GM18519 (cell line): ENCODE data around the gene SLC12A7.

Experiments used
- ATAC-seq: cut with Tn5 transposase; IDR thresholded peaks from one replicate; pipeline ENCODE4 v1.9.1; 2021; ENCODE audit warnings: mild to moderate bottlenecking, moderate library complexity; ENCODE audit not compliant: unreplicated experiment, low FRiP score

Gene SLC12A7

DNA sequence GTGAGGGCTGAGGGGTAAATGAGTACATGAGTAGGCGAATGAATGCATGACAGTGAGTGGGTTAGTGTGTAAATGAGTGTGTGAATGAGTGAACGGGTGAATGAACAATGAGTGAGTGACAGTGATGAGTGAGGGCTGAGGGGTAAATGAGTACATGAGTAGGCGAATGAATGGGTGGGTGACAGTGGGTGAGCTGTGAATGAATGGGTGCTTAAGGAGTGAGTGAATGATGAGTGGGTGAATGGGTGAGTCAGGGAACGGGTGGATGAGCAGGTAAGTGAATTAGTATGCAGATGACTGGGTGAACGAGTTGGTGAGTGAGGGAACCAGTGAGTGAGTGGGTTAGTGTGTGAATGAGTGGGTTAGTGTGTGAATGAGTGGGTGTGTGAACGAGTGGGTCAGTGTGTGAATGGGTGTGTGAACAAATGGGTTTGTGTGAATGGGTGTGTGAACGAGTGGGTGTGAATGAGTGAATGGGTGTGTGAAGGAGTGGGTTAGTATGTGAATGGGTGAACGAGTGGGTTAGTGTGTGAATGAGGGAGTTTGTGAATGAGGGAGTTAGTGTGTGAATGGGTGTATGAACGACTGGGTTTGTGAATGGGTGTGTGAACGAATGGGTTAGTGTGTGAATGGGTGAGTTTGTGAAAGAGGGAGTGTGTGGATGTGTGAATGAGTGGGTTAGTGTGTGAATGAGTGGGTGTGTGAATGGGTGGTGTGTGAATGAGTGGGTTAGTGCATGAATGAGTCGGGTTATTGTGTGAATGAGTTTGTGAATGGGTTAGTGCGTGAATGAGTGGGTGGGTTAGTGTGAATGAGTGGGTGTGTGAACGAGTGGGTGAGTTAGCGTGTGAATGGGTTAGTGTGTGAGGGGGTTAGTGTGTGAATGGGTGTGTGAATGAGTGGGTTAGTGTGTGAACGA, 70.4 kb downstream of the SLC12A7 start:
- ATAC-seq = no peak

DNA sequence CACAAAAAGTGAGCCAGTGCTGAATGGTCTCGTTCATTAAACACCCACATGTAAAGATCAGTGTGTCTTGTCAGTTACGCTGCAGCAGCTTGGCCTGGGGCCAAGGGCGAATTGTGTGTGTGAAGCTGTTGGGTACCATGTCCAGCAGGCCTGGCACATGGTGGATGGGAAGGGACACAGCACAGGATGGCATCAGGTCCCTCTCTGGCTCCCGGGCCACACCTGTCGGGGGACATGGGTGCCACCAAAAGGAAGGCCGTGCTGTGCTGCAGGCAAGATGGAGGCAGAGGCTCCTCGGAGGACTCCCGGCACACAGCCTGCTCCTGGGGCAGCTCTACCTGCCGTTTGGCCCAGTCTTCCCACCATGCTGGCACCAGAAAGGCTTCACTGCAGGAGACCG, 71.3 kb downstream of the SLC12A7 start:
- no peak for ATAC-seq

DNA sequence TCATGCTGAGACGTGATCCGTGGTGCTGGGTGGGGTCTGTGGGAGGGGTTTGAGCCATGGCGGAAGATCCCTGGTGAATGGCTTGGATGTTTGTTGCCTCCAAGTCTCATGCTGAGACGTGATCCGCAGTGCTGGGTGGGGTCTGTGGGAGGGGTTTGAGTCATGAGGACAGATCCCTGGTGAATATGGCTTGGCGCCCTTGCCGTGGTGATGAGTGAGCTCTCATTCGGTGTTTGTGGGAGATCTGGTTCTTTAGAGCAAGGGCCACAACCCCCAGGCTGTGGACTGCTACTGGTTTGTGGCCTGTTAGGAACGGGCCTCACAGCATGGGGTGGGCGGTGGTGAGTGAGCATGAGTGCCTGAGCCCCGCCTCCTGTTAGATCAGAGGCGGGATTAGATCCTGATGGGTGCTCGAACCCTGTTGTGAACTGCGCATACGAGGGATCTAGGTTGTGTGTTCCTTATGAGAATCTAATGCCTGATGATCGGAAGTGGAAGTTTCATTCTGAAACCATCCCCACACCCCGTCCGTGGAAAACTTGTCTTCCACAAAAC, 72.1 kb downstream of the SLC12A7 start:
- ATAC-seq = no peak

DNA sequence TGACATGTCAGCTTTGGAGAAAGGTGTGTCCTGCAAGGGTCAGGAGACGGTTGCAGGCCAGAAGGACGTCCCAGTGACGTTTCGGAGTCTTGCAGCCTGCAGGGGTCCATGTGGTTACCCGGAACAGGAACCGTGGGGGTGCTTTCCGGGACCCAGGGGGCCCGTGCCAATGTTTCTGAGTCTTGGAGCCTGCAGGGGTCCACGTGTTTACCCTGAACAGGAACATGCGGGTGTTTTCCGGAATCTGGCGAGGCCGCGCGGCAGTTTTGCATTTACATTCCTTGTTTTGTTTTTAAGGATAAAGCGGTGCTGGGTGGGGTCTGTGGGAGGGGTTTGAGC, 72.7 kb downstream of the SLC12A7 start:
- no peak for ATAC-seq

DNA sequence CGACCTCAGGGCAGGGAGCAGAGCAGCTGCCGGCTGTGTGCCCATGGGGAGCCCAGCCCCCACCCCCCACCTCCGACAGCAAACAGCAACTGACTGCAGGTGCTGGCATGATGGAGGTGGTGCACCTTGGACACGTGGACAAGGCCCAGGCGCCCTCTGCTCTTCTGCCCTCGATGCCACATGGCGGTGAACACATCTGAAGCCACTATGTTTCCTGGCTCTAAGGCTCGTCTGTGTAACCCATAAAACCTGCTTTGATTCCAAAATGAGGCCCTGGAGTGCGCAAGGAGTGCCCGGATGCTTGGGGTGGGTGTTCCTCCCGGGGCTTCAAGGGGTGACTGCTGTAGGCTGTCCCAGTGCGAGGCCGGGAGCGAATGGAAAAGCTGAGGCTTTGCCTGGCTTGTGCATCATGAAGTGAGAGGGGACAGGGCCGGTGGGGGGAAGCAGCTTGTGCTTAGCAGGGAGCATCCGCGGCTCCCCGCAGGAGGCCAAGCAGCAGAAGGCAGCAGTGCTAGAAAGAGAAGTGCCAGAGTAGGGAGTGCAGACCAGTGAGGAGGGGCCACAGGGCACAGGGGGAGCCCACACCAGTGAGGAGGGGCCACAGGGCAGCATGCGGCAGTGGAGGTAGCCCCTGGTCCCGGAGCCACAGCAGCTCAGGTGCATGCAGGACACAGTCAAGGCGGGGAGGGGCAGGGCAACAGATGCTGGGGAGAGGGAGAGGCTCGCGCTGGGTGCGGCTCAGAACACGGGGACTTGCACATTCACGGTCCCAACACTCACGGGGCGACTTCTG, 73.2 kb downstream of the SLC12A7 start:
- ATAC-seq = no peak

DNA sequence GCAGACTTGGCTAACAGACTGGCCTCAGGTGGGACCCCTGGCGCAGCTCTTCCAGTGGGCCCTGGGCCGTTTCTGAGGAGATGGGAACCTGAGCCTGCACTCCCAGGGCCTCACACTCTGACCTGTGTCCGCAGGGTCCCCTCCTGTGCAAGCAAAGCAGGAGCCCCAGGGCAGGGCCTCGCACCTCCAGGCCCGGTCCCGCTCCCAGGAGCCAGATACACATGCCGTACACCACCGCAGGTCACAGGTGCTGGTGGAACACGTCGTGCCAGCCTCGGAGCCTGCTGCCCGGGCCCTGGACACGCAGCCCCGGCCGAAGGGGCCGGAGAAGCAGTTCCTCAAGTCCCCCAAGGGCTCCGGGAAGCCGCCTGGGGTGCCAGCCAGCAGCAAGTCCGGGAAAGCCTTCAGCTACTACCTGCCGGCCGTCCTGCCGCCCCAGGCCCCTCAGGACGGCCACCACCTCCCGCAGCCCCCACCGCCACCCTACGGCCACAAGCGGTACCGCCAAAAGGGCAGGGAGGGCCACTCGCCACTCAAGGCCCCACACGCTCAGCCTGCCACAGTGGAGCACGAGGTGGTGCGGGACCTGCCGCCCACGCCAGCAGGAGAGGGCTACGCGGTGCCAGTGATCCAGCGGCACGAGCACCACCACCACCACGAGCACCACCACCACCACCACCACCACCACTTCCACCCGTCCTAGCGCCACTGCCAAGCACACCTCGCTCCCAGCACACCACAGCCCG, 74.0 kb downstream of the SLC12A7 start:
- ATAC-seq = no peak

DNA sequence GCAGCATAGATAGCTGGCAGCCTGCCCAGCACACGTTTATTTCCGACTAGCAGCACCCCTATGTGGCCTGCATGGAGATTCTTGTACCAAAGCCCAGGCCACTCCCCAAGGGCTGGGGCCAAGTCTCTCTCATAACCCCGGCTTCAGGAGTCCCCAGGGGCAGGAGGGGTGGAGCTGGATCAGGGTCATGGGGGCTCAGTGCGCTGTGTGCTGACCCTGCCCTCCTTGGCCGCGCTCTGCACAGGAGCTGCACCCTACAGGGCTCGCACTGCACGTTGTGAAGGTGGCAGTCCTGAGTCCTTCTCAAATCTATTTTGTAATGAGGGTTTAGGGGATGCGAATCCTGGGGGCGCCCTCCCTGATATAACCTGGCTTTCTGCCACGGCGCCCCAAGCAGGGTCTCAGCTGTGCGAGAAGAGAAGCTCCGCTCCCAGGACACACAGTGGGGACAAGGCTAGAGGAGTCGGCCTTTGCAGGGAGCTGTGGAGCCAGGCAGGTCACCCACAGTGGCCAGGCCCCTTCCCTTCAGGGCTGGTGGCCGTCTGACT, 74.7 kb downstream of the SLC12A7 start:
- no peak for ATAC-seq

DNA sequence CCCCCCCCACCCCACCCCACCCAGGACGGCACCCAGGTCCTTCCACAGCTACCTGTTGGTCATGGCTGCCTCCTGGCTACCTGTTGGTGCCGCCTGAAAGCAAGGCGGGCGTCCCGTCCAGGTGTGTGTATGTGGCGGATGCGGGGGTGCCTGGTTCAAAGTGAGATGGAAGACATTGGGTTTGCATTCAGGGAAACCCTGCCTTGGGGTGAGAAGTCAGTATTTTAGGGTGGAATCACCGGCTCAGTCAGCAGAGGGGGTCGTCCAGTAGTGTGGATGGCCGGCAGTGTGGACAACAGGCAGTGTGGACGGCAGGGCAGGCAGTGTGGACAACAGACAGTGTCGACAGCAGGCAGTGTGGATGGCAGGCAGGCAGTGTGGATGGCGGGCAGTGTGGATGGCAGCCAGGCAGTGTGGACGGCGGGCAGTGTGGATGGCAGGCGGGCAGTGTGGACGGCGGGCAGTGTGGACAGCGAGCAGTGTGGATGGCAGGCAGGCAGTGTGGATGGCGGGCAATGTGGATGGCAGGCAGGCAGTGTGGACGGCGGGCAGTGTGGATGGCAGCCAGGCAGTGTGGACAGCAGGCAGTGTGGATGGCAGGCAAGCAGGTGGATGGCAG, 75.2 kb downstream of the SLC12A7 start:
- no peak for ATAC-seq

DNA sequence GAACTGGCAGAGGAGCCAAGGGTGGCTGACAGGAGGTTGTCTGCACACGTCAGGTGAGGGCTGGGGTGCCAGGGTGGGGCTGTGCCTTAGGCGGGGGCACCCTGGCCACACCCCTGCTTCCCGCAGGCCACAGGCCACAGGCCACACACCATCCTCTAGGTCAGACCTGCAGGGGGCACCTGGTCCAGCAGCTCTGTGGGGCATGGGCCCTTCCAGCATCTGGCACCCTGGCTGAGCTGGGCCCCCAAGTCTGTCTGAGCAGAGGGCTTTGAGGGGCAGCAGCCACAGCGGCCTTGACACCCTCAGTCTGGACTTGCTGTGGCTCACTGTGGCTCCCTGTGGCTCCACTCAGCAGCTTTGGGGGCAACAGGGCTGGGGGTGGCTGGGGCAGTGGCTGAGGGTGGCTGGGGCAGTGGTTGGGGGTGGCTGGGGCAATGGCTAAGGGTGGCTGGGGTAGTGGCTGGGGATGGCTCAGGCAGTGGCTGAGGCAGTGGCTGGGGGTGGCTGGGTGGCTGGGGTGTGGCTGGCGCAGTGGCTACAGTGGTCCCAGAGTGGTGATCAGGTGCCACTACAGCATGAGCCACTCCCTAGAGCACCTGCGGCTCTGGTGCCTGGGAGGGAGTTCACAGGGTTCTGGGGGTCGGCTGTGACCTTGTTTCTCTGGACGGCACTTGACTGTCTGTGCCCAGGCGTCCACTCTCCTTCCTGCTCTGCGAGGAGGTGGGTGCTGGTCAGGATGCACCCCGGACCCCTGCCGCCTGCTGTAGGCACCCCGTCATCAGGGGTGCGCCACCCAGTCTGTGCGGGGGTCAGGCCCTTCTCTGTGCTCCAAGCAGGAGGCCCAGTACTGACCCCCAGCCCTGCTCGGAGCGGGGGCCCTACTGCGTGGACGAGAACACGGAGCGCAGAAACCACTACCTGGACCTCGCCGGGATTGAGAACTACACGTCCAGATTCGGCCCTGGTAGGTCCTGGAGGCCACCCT, 76.2 kb downstream of the SLC12A7 start:
- no peak for ATAC-seq

DNA sequence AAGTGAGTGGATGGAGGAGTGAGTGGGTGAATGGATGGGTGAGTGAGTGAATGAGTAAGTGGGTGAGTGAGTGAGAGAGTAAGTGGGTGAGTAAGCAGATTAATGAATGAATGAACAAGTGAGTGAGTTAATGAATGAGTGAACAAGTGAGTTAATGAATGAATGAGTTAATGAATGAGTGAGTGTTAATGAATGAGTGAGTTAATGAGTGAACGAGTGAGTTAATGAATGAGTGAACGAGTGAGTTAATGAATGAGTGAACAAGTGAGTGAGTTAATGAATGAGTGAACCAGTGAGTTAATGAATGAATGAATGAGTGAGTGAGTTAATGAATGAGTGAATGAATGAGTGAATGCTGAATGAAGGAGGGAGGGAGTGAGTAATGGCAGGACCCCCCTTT, 76.9 kb downstream of the SLC12A7 start:
- no peak for ATAC-seq

DNA sequence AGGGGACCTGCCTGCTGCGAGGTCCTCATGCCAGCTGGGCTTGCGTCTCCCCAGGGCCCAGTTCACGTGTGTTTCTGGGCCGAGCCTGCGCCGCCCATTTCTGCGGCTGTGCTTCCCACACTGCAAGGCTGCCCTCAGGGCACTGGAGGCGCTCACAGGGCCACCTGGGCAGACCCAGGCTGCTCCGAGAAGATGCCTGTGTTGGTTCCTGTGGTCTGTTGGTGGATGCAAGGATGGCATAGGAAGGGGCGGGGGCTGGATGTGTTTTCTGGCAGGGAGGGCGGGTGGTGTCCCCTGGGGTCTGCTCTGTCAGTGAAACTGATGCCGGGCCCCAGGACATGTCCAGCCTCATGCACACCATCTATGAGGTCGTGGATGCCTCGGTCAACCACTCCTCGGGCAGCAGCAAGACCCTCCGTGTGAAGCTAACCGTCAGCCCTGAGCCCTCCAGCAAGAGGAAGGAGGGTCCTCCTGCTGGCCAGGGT, 77.4 kb downstream of the SLC12A7 start:
- ATAC-seq = no peak

DNA sequence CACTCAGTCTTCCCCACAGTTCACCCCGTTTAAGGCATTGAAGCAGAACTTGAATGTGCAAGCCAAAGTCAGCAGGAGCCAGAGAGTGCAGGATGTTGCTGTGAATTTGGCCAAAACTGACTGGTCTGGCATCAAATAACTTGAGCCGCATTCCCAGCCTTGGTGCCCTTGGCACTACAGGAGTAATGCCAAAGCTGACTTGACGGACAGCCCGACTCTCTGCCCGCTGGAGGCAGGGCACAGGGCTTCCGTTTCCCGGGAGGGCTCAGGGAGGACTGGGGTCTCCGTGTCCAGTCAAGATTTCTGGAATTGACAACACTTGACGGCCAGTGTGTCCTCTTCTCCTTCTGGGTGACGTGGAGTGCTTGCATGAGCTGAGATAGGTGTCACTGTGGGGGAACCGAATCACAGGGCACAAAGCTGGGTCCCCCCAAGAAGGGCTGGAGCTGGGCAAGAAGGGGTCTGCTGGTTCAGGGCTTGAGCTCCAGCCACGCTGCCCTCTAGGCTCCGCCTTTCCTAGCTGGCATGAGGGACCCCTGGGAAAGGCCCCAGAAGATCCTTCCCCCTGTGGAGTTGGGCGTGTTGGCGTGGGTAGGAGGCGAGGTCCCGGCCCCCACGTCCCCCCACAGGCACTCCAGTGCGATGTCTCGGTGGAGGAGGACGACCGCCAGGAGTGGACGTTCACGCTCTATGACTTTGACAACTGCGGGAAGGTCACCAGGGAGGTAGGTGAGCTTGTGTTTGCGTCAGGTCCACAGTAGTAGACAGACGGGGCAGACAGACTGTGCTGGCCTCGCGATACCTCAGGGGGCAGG, 78.0 kb downstream of the SLC12A7 start:
- ATAC-seq = no peak

DNA sequence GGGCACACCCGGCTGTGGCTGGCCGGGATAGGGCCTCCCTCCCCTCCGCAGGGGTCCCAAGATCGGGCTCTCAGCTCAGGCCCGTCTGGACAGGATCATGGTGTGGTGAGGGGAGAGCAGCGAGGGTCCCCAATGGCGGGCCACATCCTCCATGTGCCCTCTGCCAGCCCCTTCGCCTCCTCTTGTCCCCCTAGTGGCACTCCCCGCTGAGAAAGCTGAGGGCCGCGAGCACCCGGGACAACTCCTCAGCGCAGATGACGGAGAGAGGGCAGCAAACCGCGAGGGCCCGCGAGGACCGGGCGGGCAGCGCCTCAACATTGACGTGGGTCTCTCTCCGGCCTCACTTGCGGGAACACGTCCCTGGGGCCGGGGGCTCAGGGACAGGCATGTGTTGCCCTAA, 78.7 kb downstream of the SLC12A7 start:
- no peak for ATAC-seq

DNA sequence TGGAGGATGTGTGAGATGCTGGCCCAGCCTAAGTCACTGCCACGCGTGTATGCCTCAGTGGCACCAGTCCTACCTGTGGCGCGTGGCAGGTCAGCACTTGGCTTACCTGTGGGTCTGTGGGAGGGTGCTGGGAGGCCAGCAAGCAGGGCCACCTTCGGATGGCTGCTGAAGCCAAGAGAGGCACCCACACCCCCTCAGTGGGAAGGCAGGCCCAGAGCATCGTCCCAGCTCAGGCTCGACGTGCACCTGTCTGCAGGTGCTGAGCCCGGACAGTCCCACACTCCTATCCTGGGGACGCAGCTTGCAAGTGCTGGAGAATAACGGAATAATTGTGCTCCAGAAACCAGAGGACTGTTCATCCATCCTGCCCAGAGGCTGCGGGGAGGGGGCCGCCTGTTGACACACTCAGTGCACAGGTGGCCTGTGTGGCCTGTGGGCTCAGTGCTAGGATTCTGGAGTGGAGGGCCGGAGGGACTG, 79.3 kb downstream of the SLC12A7 start:
- ATAC-seq = no peak

DNA sequence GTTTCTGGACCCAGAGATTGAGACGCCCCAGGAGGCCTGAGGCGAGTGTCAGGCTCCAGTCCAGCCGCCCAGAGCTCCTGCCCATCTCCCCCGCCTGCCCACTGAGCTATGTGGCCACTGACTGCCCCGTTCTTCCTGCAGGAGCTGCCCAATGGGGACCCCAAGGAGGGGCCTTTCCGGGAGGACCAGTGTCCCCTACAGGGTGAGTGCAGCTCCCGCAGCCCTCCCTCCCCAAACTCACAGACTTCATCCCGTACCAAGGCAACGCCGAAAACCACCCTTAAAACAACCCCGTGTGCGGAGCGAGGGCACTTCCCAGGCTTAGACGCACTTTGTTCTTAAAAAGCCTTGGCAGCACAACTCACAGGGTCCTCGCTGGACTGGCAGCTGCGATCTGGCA, 79.9 kb downstream of the SLC12A7 start:
- no peak for ATAC-seq

DNA sequence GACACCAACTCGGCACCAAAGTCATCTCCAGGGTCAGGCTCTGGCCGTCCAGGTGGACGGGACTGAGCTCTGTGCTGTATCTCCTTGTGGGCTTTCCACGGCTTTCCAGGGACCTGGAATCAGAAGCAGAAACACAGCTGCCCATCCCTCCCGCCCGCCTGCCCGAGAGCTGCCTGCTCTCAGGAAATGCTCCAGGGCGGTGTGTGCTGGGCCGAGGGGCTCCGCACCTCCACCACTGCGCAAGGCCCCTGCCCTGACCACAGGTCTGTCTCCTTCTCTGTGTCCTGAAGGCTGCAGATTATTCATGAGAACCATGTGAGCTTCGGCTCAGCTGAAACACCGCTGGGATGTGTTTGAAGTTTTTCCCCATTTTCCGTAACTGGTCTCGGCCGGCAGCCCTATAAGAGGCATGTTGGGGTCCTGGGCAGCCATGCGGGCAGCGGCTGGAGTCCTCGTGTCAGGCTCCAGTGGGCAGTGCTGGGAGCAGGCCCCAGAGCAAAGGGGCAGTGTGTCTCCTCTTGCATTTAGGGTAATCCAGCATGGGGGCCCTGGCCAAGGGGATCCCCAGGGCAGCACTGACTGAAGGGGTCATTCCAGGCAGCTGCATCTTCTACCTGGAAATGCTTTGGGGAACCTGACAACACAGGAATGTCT, 80.4 kb downstream of the SLC12A7 start:
- ATAC-seq = no peak

DNA sequence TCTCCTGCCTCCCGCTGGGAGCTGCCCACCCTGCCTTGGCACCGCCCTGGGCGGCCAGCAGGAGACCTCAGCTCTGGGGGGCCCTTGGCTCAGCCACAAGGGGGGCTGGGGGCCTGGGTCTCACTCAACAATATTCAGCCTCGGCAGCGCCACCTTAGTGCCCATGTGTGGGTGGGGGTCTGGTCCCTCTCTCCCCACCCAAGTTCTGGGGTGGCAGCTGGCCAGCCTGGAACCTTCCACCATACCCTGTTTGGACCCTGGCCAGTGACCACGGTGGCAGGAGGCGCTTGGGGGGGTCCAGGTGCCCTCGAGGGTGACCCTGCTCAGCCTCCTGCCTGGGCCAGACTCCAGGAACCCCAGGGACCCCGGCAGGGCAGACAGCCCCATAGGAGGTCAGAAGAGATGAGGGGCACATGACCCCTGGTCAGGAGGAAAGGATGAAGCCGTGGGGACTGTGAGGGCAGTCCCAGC, 81.0 kb downstream of the SLC12A7 start:
- no peak for ATAC-seq
